Parathyroid adenoma (tissue), 2 donors: ENCODE data around the gene XPO1.
"Not testable (repeated sequence)": the region's sequence is repeated elsewhere in the genome, so short reads cannot be mapped to it uniquely, and the experiment has no call there.

Source experiments
- H2AFZ ChIP-seq: fragments of 300-600 bp; sonication (generic); one replicate; pipeline ENCODE4 v1.7.0; 2017; ENCODE audit warnings: antibody characterized with exemption, mild to moderate bottlenecking
- H3K27ac ChIP-seq: fragments of 300-600 bp; sonication (generic); one replicate; pipeline ENCODE4 v1.7.0; 2017
- H3K27me3 ChIP-seq: fragments of 300-600 bp; sonication (generic); one replicate; pipeline ENCODE4 v1.7.0; 2017; ENCODE audit warnings: low read length; ENCODE audit not compliant: control insufficient read depth, insufficient read depth
- H3K36me3 ChIP-seq: fragments of 300-600 bp; sonication (generic); one replicate; pipeline ENCODE4 v1.7.0; 2017; ENCODE audit warnings: low read length; ENCODE audit not compliant: control insufficient read depth, insufficient read depth
- H3K4me1 ChIP-seq: fragments of 300-600 bp; sonication (generic); one replicate; pipeline ENCODE4 v1.7.0; 2017; ENCODE audit warnings: control low read depth
- H3K4me2 ChIP-seq: fragments of 300-600 bp; sonication (generic); one replicate; pipeline ENCODE4 v1.7.0; 2017; ENCODE audit warnings: low read length
- H3K4me3 ChIP-seq: fragments of 300-600 bp; sonication (generic); one replicate; pipeline ENCODE4 v1.7.0; 2017; ENCODE audit warnings: low read depth, low read length
- H3K79me2 ChIP-seq: fragments of 300-600 bp; sonication (generic); one replicate; pipeline ENCODE4 v1.7.0; 2017; ENCODE audit warnings: control low read depth
- H3K9ac ChIP-seq: fragments of 300-600 bp; sonication (generic); one replicate; pipeline ENCODE4 v1.7.0; 2017; ENCODE audit warnings: mild to moderate bottlenecking
- H3K9me3 ChIP-seq: fragments of 300-600 bp; sonication (generic); one replicate; pipeline ENCODE4 v1.7.0; 2017; ENCODE audit warnings: low read length; ENCODE audit not compliant: control insufficient read depth
- CTCF ChIP-seq: fragments of 300-600 bp; sonication (generic); IDR thresholded peaks from one replicate; pipeline ENCODE4 v1.7.0; 2017; ENCODE audit warnings: antibody characterized with exemption, mild to moderate bottlenecking
- donor health status: primary hyperparathyroidism.

The XPO1 gene

GRCh38 chr2:61454383-61454782 is 83.8 kb downstream of the XPO1 start:
- no peaks in the 10 kb centered on the region for H3K27me3 ChIP-seq
- no peak overlapping the region for H3K4me3 ChIP-seq
- H3K36me3 ChIP-seq, result no peaks in the 10 kb centered on the region
- H2AFZ ChIP-seq, result no peak overlapping the region
- no peak overlapping the region for H3K4me2 ChIP-seq
- H3K9me3 ChIP-seq, result no peaks in the 10 kb centered on the region
- no peak for TF ChIP-seq CTCF
- H3K4me1 ChIP-seq, result no peaks in the 10 kb centered on the region
- no peak overlapping the region for H3K27ac ChIP-seq
- H3K79me2 ChIP-seq, result peaks cover 57% of the 10 kb centered on the region
- H3K9ac ChIP-seq, result no peak overlapping the region

GRCh38 chr2:61452392-61452791 is 85.8 kb downstream of the XPO1 start:
- no peak for TF ChIP-seq CTCF
- Histone ChIP-seq H3K4me2 (no peak overlapping the region), H3K36me3 (no peaks in the 10 kb centered on the region)

GRCh38 chr2:61451178-61451577 is 87.0 kb downstream of the XPO1 start:
- H3K9me3 ChIP-seq, result no peaks in the 10 kb centered on the region
- H3K4me1 ChIP-seq, result no peaks in the 10 kb centered on the region
- no peak for TF ChIP-seq CTCF
- peaks cover 58% of the 10 kb centered on the region for H3K79me2 ChIP-seq
- no peaks in the 10 kb centered on the region for H3K27me3 ChIP-seq
- H3K4me3 ChIP-seq, result no peak overlapping the region
- H3K9ac ChIP-seq, result no peak overlapping the region
- no peaks in the 10 kb centered on the region for H3K36me3 ChIP-seq
- H2AFZ ChIP-seq, result no peak overlapping the region
- no peak overlapping the region for H3K27ac ChIP-seq
- no peak overlapping the region for H3K4me2 ChIP-seq

More at GRCh38 chr2:61452392-61452791, 85.8 kb downstream of the XPO1 start:
- Histone ChIP-seq H3K27ac (no peak overlapping the region), H3K9ac (no peak overlapping the region), H3K79me2 (peaks cover 60% of the 10 kb centered on the region), H3K27me3 (no peaks in the 10 kb centered on the region), H2AFZ (no peak overlapping the region), H3K4me1 (no peaks in the 10 kb centered on the region), H3K4me3 (no peak overlapping the region), H3K9me3 (no peaks in the 10 kb centered on the region)

- no peaks in the 10 kb centered on the region for H3K36me3 ChIP-seq
- no peaks in the 10 kb centered on the region for H3K9me3 ChIP-seq
- H3K27ac ChIP-seq, result no peak overlapping the region
- no peak overlapping the region for H3K4me2 ChIP-seq
- H3K4me3 ChIP-seq, result no peak overlapping the region
- H3K4me1 ChIP-seq, result no peaks in the 10 kb centered on the region
- H3K27me3 ChIP-seq, result no peaks in the 10 kb centered on the region
- H3K9ac ChIP-seq, result no peak overlapping the region
- TF ChIP-seq CTCF, result no peak
- H2AFZ ChIP-seq, result no peak overlapping the region
- H3K79me2 ChIP-seq, result peaks cover 57% of the 10 kb centered on the region
Measured at GRCh38 chr2:61450144-61450543, 88.0 kb downstream of the XPO1 start.

- no peak overlapping the region for H2AFZ ChIP-seq
- H3K4me1 ChIP-seq, result no peaks in the 10 kb centered on the region
- H3K27ac ChIP-seq, result no peak overlapping the region
- no peaks in the 10 kb centered on the region for H3K36me3 ChIP-seq
- H3K4me3 ChIP-seq, result no peak overlapping the region
- H3K27me3 ChIP-seq, result no peaks in the 10 kb centered on the region
- TF ChIP-seq CTCF, result no peak
- no peaks in the 10 kb centered on the region for H3K9me3 ChIP-seq
- peaks cover 57% of the 10 kb centered on the region for H3K79me2 ChIP-seq
- H3K9ac ChIP-seq, result no peak overlapping the region
- no peak overlapping the region for H3K4me2 ChIP-seq
Measured at GRCh38 chr2:61448229-61448628, 89.9 kb downstream of the XPO1 start.

GRCh38 chr2:61446971-61447370 is 91.2 kb downstream of the XPO1 start:
- H3K9me3 ChIP-seq, H3K4me3 ChIP-seq, H3K4me1 ChIP-seq, H3K36me3 ChIP-seq, H3K9ac ChIP-seq, H3K4me2 ChIP-seq, H3K27ac ChIP-seq, H3K27me3 ChIP-seq, H2AFZ ChIP-seq: not testable (repeated sequence)
- peaks cover 62% of the 10 kb centered on the region for H3K79me2 ChIP-seq
